ENCODE measurements around the gene SLAMF7.

DNA sequence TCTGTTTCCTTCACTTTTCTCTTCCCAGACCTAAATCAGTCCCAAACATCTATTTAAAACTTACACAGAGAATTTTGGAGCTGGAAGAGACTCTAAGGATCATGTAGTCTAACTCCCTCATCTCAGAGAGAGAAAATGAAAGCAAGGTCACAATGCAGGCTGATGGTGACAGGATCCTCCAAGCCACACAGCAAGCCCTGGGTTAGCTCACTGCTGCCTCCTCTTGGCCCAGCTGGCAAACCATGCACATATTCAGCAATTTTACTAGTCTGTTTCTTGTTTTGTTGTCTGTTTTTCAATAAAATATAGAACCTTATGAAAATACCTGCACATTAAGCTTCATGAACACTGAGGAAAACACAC lies 29.2 kb downstream of the SLAMF7 start:
- TF ChIP-seq, protein P1, sequence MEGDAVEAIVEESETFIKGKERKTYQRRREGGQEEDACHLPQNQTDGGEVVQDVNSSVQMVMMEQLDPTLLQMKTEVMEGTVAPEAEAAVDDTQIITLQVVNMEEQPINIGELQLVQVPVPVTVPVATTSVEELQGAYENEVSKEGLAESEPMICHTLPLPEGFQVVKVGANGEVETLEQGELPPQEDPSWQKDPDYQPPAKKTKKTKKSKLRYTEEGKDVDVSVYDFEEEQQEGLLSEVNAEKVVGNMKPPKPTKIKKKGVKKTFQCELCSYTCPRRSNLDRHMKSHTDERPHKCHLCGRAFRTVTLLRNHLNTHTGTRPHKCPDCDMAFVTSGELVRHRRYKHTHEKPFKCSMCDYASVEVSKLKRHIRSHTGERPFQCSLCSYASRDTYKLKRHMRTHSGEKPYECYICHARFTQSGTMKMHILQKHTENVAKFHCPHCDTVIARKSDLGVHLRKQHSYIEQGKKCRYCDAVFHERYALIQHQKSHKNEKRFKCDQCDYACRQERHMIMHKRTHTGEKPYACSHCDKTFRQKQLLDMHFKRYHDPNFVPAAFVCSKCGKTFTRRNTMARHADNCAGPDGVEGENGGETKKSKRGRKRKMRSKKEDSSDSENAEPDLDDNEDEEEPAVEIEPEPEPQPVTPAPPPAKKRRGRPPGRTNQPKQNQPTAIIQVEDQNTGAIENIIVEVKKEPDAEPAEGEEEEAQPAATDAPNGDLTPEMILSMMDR (IDR thresholded peaks at IDR 0.05; ENCODE audit: control extremely low read depth in 1 of 3, insufficient read depth in 1 of 3, low read depth in 1 of 3, low read length in 3 of 3), result peak; percentile 82 to 89 (median 85)
- no peak for TF ChIP-seq TAF1 (IDR thresholded peaks at IDR 0.05; ENCODE audit: low read depth, low read length)
- TF ChIP-seq, protein P2, sequence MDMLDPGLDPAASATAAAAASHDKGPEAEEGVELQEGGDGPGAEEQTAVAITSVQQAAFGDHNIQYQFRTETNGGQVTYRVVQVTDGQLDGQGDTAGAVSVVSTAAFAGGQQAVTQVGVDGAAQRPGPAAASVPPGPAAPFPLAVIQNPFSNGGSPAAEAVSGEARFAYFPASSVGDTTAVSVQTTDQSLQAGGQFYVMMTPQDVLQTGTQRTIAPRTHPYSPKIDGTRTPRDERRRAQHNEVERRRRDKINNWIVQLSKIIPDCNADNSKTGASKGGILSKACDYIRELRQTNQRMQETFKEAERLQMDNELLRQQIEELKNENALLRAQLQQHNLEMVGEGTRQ (IDR thresholded peaks at IDR 0.05; ENCODE audit: low read length), result no peak
- no peak for TF ChIP-seq TCF12 (IDR thresholded peaks at IDR 0.05; ENCODE audit: low read depth, low read length)
- no peak for TF ChIP-seq EP300 (IDR thresholded peaks at IDR 0.05; ENCODE audit: borderline replicate concordance in 1 of 2, low read depth in 2 of 2, low read length in 2 of 2)
- no peak for TF ChIP-seq CEBPB (IDR thresholded peaks at IDR 0.05; ENCODE audit: low read depth, low read length)
- no peak for TF ChIP-seq POLR2A (IDR thresholded peaks at IDR 0.05; ENCODE audit: control extremely low read depth in 1 of 2, low read depth in 2 of 2, low read length in 2 of 2)
- no peak for TF ChIP-seq CBX8 (IDR thresholded peaks at IDR 0.05; ENCODE audit: borderline replicate concordance, low read depth, low read length)
- TF ChIP-seq EGR1 (IDR thresholded peaks at IDR 0.05; ENCODE audit: borderline replicate concordance, low read depth, low read length), result no peak
- no peak for TF ChIP-seq SRF (IDR thresholded peaks at IDR 0.05; ENCODE audit: low read depth, low read length)
- TF ChIP-seq RXRA (IDR thresholded peaks at IDR 0.05; ENCODE audit: insufficient read depth, low read depth, low read length), result no peak
- no peak for TF ChIP-seq EZH2 (IDR thresholded peaks at IDR 0.05; ENCODE audit: low read depth, low read length, severe bottlenecking)
- peak; percentile 87 for TF ChIP-seq YY1 (IDR thresholded peaks at IDR 0.05; ENCODE audit: low read depth, low read length)

All from H1 (cell line).